A673 (cell line): ENCODE measurements around the gene GPR132. TPM values are rescaled to one million over a fixed set of nuclear protein-coding genes. Genes with fewer than 3 reads are reported as not detected.
A peak's percentile ranks its signal among the peaks of the same experiment; 100 is the strongest.

ENCODE experiments used
- BruUV-seq: library from RNA; stranded (reverse); fragments of 400-500 nt; replicated peaks from 2 replicates; lab custom pipeline; 2021; lab: Mats Ljungman, UMichigan
- CTCF ChIA-PET: fragments of 300-600 bp; sonication (Branson Sonifier 250); formaldehyde crosslinking; loops from one replicate; lab custom pipeline; 2022; ENCODE audit warnings: antibody characterized with exemption; lab: Charles Lee
- POLR2A ChIA-PET: fragments of 300-600 bp; sonication (Branson Sonifier 250); formaldehyde crosslinking; loops from one replicate; lab custom pipeline; 2022; ENCODE audit warnings: antibody characterized with exemption; ENCODE audit not compliant: low non-redundant PET; lab: Charles Lee
- DNase-seq: peaks from one replicate; pipeline ENCODE4 v3.0.0-alpha.2; 2015; ENCODE audit warnings: low spot score
- H3K27ac ChIP-seq: fragments of 200-600 bp; sonication (generic); 2 replicates; pipeline ENCODE4 v1.5.1; 2016; ENCODE audit warnings: mixed run types, low read depth, mild to moderate bottlenecking, mixed read lengths, antibody characterized with exemption, low read length; ENCODE audit not compliant: poor library complexity, severe bottlenecking
- H3K27me3 ChIP-seq: fragments of 200-600 bp; sonication (generic); replicated peaks from 2 replicates; pipeline ENCODE4 v1.6.1; 2017; ENCODE audit warnings: mixed run types, low read depth, mild to moderate bottlenecking, mixed read lengths, antibody characterized with exemption, low read length; ENCODE audit not compliant: insufficient read depth, poor library complexity
- H3K36me3 ChIP-seq: fragments of 200-600 bp; sonication (generic); 2 replicates; pipeline ENCODE4 v1.6.1; 2016; ENCODE audit warnings: mixed run types, mild to moderate bottlenecking, mixed read lengths, antibody characterized with exemption, low read length; ENCODE audit not compliant: insufficient read depth, poor library complexity, severe bottlenecking
- H3K4me1 ChIP-seq: fragments of 200-600 bp; sonication (generic); 2 replicates; pipeline ENCODE4 v1.6.1; 2017; ENCODE audit warnings: mixed run types, mild to moderate bottlenecking, mixed read lengths, antibody characterized with exemption, low read length; ENCODE audit not compliant: insufficient read depth, poor library complexity, severe bottlenecking
- H3K4me3 ChIP-seq: fragments of 200-600 bp; sonication (generic); 2 replicates; pipeline ENCODE4 v1.5.1; 2016; ENCODE audit warnings: low read depth, mixed run types, mild to moderate bottlenecking, mixed read lengths, low read length; ENCODE audit not compliant: poor library complexity, severe bottlenecking
- H3K9me3 ChIP-seq: fragments of 200-600 bp; sonication (generic); 2 replicates; pipeline ENCODE4 v1.6.1; 2016; ENCODE audit warnings: mixed run types, low read depth, mild to moderate bottlenecking, mixed read lengths, antibody characterized with exemption, low read length; ENCODE audit not compliant: poor library complexity, severe bottlenecking
- EZH2 ChIP-seq: fragments of 200-600 bp; sonication (generic); IDR thresholded peaks from 2 replicates; pipeline ENCODE4 v1.6.1; 2017; ENCODE audit warnings: borderline replicate concordance, low read depth, mild to moderate bottlenecking, mixed read lengths, antibody characterized with exemption, low read length; ENCODE audit not compliant: poor library complexity, severe bottlenecking
- intact Hi-C: fragments of 100-400 bp; cut with micrococcal nuclease; formaldehyde crosslinking; loops from one replicate; pipeline ENCODE4 v1.10.0; 2022; ENCODE audit not compliant: unreplicated experiment
- total RNA-seq: library from RNA; stranded (reverse); gene quantifications from 2 replicates; pipeline ENCODE4 v1.2.3, GENCODE V29; 2021
- TF ChIP-seq, protein P1 (sequence below): fragments of 300-800, 200-600 bp; sonication (generic); conservative IDR thresholded peaks from 2 replicates; pipeline ENCODE4 v1.5.1; 2017; ENCODE audit warnings: low read depth, mild to moderate bottlenecking, antibody characterized with exemption, low read length, moderate library complexity, mixed read lengths

GPR132 gene
- total RNA-seq, 1 experiment from 2014 or later: not detected

DNA sequence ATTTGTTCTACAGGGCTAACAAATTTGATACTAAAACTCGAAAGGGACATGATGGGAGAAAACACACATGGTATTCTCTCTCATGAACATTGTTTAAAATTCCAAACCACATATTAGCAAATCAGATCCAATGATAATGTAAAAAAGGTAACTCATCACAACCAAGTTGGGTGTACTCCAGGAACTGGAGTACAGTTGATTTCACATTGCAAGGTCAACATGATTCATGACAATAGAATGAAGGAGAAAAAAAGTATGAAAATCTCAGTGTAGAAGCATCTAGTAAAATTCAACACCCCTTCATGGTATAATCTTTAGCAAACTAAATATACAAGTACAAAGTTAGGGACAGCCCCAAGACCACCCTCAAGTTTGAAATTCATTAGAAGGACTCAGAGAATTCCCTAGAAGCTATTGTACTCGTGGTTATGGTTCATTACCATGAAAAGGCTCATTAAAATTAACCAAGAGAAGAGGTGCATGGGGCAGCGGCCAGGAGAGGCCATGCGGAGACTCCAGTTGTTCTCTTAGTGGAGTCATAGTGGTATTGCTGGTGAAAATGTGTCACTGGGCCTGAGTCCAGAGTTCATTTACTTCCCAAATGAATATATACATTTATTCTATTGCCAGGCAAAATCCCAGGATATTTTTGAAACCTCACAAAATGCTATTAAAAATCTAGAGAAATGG lies 41.3 kb downstream of the GPR132 start:
- CTCF ChIA-PET: interaction anchor here (1.1 kb wide), 1 partner anchor 22 kb away, joined by 4 read pairs; no protein-coding TSS in a partner anchor
- Histone ChIP-seq H3K9me3 (no peaks in the 10 kb centered on the region), H3K4me1 (peaks cover 19% of the 10 kb centered on the region), H3K4me3 (no peak overlapping the region), H3K36me3 (peaks cover 4% of the 10 kb centered on the region), H3K27me3 (no peaks in the 10 kb centered on the region), H3K27ac (no peak overlapping the region)
- TF ChIP-seq EZH2: no peak
- TF ChIP-seq, protein P1, sequence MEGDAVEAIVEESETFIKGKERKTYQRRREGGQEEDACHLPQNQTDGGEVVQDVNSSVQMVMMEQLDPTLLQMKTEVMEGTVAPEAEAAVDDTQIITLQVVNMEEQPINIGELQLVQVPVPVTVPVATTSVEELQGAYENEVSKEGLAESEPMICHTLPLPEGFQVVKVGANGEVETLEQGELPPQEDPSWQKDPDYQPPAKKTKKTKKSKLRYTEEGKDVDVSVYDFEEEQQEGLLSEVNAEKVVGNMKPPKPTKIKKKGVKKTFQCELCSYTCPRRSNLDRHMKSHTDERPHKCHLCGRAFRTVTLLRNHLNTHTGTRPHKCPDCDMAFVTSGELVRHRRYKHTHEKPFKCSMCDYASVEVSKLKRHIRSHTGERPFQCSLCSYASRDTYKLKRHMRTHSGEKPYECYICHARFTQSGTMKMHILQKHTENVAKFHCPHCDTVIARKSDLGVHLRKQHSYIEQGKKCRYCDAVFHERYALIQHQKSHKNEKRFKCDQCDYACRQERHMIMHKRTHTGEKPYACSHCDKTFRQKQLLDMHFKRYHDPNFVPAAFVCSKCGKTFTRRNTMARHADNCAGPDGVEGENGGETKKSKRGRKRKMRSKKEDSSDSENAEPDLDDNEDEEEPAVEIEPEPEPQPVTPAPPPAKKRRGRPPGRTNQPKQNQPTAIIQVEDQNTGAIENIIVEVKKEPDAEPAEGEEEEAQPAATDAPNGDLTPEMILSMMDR: no peak
- POLR2A ChIA-PET: no interaction called here
- BruUV-seq: no TSS peak
- no peak for DNase-seq
- intact Hi-C loops: no loop called here

- Histone ChIP-seq H3K4me3 (no peak overlapping the region), H3K4me1 (peaks cover 26% of the 10 kb centered on the region), H3K27ac (no peak overlapping the region), H3K9me3 (no peaks in the 10 kb centered on the region), H3K36me3 (peaks cover 8% of the 10 kb centered on the region), H3K27me3 (no peaks in the 10 kb centered on the region)
- DNase-seq: peak; percentile 90
- no TSS peak for BruUV-seq
- intact Hi-C loops: no loop called here
- POLR2A ChIA-PET: interaction anchor here (0.6 kb wide), 1 partner anchor 1192 kb away, joined by 4 read pairs; no protein-coding TSS in a partner anchor
- CTCF ChIA-PET: interaction anchor here (1.1 kb wide), 1 partner anchor 23 kb away, joined by 4 read pairs; no protein-coding TSS in a partner anchor
- TF ChIP-seq EZH2: no peak
- TF ChIP-seq, protein P1: no peak
Observed at GRCh38 chr14:105023144-105023543, 42.1 kb downstream of the GPR132 start.

DNA sequence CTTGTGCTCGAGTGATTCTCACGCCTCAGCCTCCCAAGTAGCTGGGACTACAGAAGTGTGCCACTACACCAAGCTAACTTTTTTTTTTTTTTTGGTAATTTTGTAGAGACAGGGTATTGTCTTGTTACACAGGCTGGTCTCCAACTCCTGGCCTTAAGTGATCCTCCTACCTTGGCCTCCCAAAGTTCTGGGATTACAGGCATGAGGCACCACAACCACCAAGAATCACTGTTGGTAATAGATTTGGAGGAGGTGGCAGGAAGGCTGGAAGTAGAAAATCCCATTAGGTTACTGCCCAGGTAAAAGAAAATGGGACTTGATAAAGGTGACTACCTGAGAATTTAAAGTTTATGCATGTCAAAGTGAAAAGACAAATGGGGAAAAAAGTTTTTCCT lies 43.0 kb downstream of the GPR132 start:
- BruUV-seq: no TSS peak
- peaks cover 8% of the 10 kb centered on the region for H3K36me3 ChIP-seq
- DNase-seq: no peak
- POLR2A ChIA-PET: no interaction called here
- H3K27me3 ChIP-seq: no peaks in the 10 kb centered on the region
- H3K27ac ChIP-seq: no peak overlapping the region
- CTCF ChIA-PET: no interaction called here
- peak overlapping the region; percentile 99 for H3K4me3 ChIP-seq
- TF ChIP-seq, protein P1: no peak
- TF ChIP-seq EZH2: no peak
- H3K4me1 ChIP-seq: peaks cover 33% of the 10 kb centered on the region
- H3K9me3 ChIP-seq: no peaks in the 10 kb centered on the region
- intact Hi-C loops: no loop called here
